PFSK-1 (cell line): Measurements from ENCODE around the gene PIK3CB.

Experiments
- FOXP2 ChIP-seq: optimal IDR thresholded peaks from 2 replicates; pipeline ENCODE3; 2011; ENCODE audit warnings: borderline replicate concordance, control low read depth, inconsistent platforms; ENCODE audit not compliant: insufficient read depth; ENCODE audit errors: extremely low read length, extremely low read depth
- POLR2AphosphoS5 ChIP-seq: IDR thresholded peaks from 2 replicates; pipeline ENCODE4 v1.6.1; 2012; ENCODE audit warnings: low read depth, mild to moderate bottlenecking, control low read depth, low read length, moderate library complexity
- REST ChIP-seq, 2 experiments: IDR thresholded peaks; 2 replicates each; pipeline versions ENCODE4 v1.6.1 to v1.8.0; 2011 to 2012; ENCODE audit warnings: low read depth in 2 of 2, low read length in 2 of 2, control low read depth in 1 of 2, inconsistent platforms in 1 of 2, mild to moderate bottlenecking in 1 of 2, moderate library complexity in 1 of 2; ENCODE audit not compliant: insufficient read depth in 1 of 2
- SIN3A ChIP-seq: IDR thresholded peaks from 2 replicates; pipeline ENCODE4 v1.6.1; 2012; ENCODE audit warnings: mild to moderate bottlenecking, low read length, moderate library complexity, borderline replicate concordance; ENCODE audit not compliant: insufficient read depth
- TAF1 ChIP-seq: IDR thresholded peaks from 2 replicates; pipeline ENCODE4 v1.6.1; 2012; ENCODE audit warnings: low read length, control low read depth, borderline replicate concordance; ENCODE audit not compliant: insufficient read depth

PIK3CB gene

GRCh38 chr3:138875754-138876664 lies 41.3 kb upstream of the PIK3CB start:
- TF ChIP-seq REST (IDR thresholded peaks at IDR 0.05; ENCODE audit: insufficient read depth in 1 of 2, low read depth in 2 of 2, low read length in 2 of 2), result no peak
- no peak for TF ChIP-seq TAF1
- TF ChIP-seq FOXP2, result no peak
- no peak for TF ChIP-seq SIN3A
- TF ChIP-seq POLR2AphosphoS5, result no peak

GRCh38 chr3:138875096-138875753 lies 40.5 kb upstream of the PIK3CB start:
- TF ChIP-seq FOXP2, result no peak
- no peak for TF ChIP-seq REST (IDR thresholded peaks at IDR 0.05; ENCODE audit: insufficient read depth in 1 of 2, low read depth in 2 of 2, low read length in 2 of 2)
- no peak for TF ChIP-seq TAF1

GRCh38 chr3:138873471-138874278 lies 38.9 kb upstream of the PIK3CB start:
- TF ChIP-seq REST (IDR thresholded peaks at IDR 0.05; ENCODE audit: insufficient read depth in 1 of 2, low read depth in 2 of 2, low read length in 2 of 2) (no peak), SIN3A (no peak), FOXP2 (no peak), TAF1 (no peak), POLR2AphosphoS5 (no peak)

- TF ChIP-seq SIN3A, result no peak
- TF ChIP-seq FOXP2, result no peak
- TF ChIP-seq REST (IDR thresholded peaks at IDR 0.05; ENCODE audit: insufficient read depth in 1 of 2, low read depth in 2 of 2, low read length in 2 of 2), result no peak
These were observed 37.9 kb upstream of the PIK3CB start for GRCh38 chr3:138872632-138873031.
